Heart right ventricle (tissue), 16 donors: ENCODE data around the gene ASXL3. TPM values are rescaled to one million over a fixed set of nuclear protein-coding genes. Genes with fewer than 3 reads are reported as not detected.

Experiments
- ATAC-seq, 8 donors: fragments of 200-7000 bp; cut with Tn5 transposase; one replicate each; pipeline ENCODE4 v1.9.1; 2020; ENCODE audit warnings: mild to moderate bottlenecking in 8 of 8, moderate library complexity in 8 of 8, moderate number of reproducible peaks in 1 of 8
- DNase-seq, 2 donors: peaks; one replicate each; pipeline ENCODE4 v3.0.0-alpha.2; 2020
- H3K27ac ChIP-seq, 10 donors: fragments of 200-600 bp; sonication (generic) in 2 of 10; one replicate each; pipeline versions ENCODE4 v1.5.0 to v1.8.0; 2020 to 2022; ENCODE audit warnings: mild to moderate bottlenecking in 3 of 10
- H3K27me3 ChIP-seq, 7 donors: fragments of 200-600 bp; one replicate each; pipeline ENCODE4 v1.8.0; 2021 to 2022; ENCODE audit warnings: mild to moderate bottlenecking in 2 of 7
- H3K36me3 ChIP-seq, 9 donors: fragments of 200-600 bp; sonication (generic) in 1 of 9; one replicate each; pipeline versions ENCODE4 v1.5.0 to v1.8.0; 2020 to 2022; ENCODE audit warnings: mild to moderate bottlenecking in 2 of 9
- H3K4me1 ChIP-seq, 9 donors: fragments of 200-600 bp; sonication (generic) in 1 of 9; one replicate each; pipeline versions ENCODE4 v1.5.0 to v1.8.0; 2020 to 2022; ENCODE audit warnings: mild to moderate bottlenecking in 4 of 9
- H3K4me3 ChIP-seq, 10 donors: fragments of 200-600 bp; sonication (generic) in 2 of 10; one replicate each; pipeline versions ENCODE4 v1.5.0 to v1.8.0; 2020 to 2022; ENCODE audit warnings: mild to moderate bottlenecking in 7 of 10, moderate library complexity in 2 of 10
- H3K9me3 ChIP-seq, 11 donors: fragments of 200-600 bp in 10 of 11; sonication (generic) in 2 of 11; one replicate each; pipeline versions ENCODE4 v1.5.0 to v1.8.0; 2013 to 2022; ENCODE audit warnings: mild to moderate bottlenecking in 2 of 11, control low read depth in 1 of 11, moderate library complexity in 1 of 11
- CTCF ChIP-seq, 9 donors: fragments of 200-600 bp; sonication (generic) in 2 of 9; IDR thresholded peaks; one replicate each; pipeline versions ENCODE4 v1.5.0 to v1.8.0; 2021 to 2022; ENCODE audit warnings: antibody characterized with exemption in 9 of 9, mild to moderate bottlenecking in 5 of 9, moderate library complexity in 1 of 9
- WGBS, 2 donors: extraction: QIAGEN DNeasy Blood & Tissue Kit; methylation state at CpG; one replicate each; pipeline ENCODE4 v1.1.7; 2013; ENCODE audit warnings: inconsistent platforms in 1 of 2; 5-methylcytosine and 5-hydroxymethylcytosine counted together
- intact Hi-C, 10 donors: fragments of 100-400 bp; cut with DNase I; formaldehyde crosslinking; loops; one replicate each; pipeline versions ENCODE4 v1.11.1 to v1.14.2; 2022
- long read RNA-seq, 3 donors: library from polyadenylated mRNA; unstranded; transcript quantifications; one replicate each; pipeline ENCODE4 v2.0.0, GENCODE V29; 2020 to 2021
- polyA plus RNA-seq, 2 donors: library from polyadenylated mRNA; stranded (reverse); fragments of 200-250 nt; gene quantifications; one replicate each; pipeline ENCODE4 v1.2.3, GENCODE V29; 2013
- total RNA-seq, 10 donors: library from RNA; stranded (reverse); fragmentation: NEBNext Ultra II Directional in 3 of 10; extraction: Animal tissue kit (Norgen Biotek cat#: 25700) in 3 of 10; gene quantifications; one replicate each; pipeline versions ENCODE4 v1.2.1 to v1.2.4, GENCODE V29; 2021 to 2023
- donor health status: Arrhythmogenic right ventricular cardiomyopathy.
- donor health status: ischemic (EF 13 %, LVEDD 7.1; RV severe dilation, severe dysfunction).
- donor health status: healthy with polysubstance abuse.
- donor health status: DM: no; HTN: yes; CAD: no.
- donor health status: DM: no; HTN: no; CAD: no.
- donor health status: ischemic (EF 25% LVEDD 6.9; RV normal size, moderate dysfunction).
- donor health status: ischemic (EF 25% LVEDD 5.7; RV mildly dilated, moderate dysfunction).
- donor health status: healthy.
- donor health status: DM: yes; HTN: yes; CAD: no.
- donor health status: Ischemic cardiomyopathy.
- donor health status: ischemic (EF 35%, LVEDD 5.7; RV mildly dilated, moderate dysfunction).
- donor health status: nonischemic (EF 11% LVEDD 7.7; RV severe dilation, severe dysfunction).
- donor health status: DM: yes; HTN: yes; CAD: no.
- donor health status: PGD.
- donor health status: ischemic (EF 29% LVEDD 5.4; RV normal size, mild dysfunction).
- donor health status: nonischemic (EF 23%, LVEDD 6.1; RV moderate dilation, normal function).

The ASXL3 gene
- total RNA-seq (1 to 10 TPM; 3.0 to 8.1 (median 4.5) TPM), polyA plus RNA-seq (under 1 TPM; 0.12 to 0.88 TPM)
- long read RNA-seq, donor 1, result 0 reads
- long read RNA-seq, donor 2, partial matches to known transcripts, result 1 of 3 reads
- long read RNA-seq, donor 2, other reads (novel, unspliced or antisense), result 2 of 3 reads
- long read RNA-seq, donor 3, result 0 reads

GRCh38 chr18:33577685-33578517, at the start of gene ASXL3:
Gene ASXL3, plus strand, starts transcription at chr18:33578219. Its CDS starts 413 bp downstream, at chr18:33578632.
- intact Hi-C loops, result no loop called here
- H3K27me3 ChIP-seq, result peaks cover 0 to 36% (median 0%) of the 10 kb centered on the region in 7 donors
- peak within 1 kb of the TSS; percentile 34 to 85 (median 68) for H3K4me3 ChIP-seq
- H3K36me3 ChIP-seq, result no peaks in the 10 kb centered on the region
- 0 to 1% methylated on average over 62 to 89 of the region's 103 CpGs for WGBS, 2 donors
- H3K27ac ChIP-seq, result peak within 1 kb of the TSS; percentile 67 to 95 (median 88)
- no peaks in the 10 kb centered on the region for H3K9me3 ChIP-seq
- DNase-seq (peak; percentile 32 to 61), ATAC-seq (peak; percentile 68 to 93 (median 77))
- no peak for TF ChIP-seq CTCF (IDR thresholded peaks at IDR 0.05)
- H3K4me1 ChIP-seq, result peaks cover 0 to 19% (median 2%) of the 10 kb centered on the region in 9 donors

GRCh38 chr18:33532978-33533377, 45.0 kb upstream of the ASXL3 start:
- no peak for TF ChIP-seq CTCF (IDR thresholded peaks at IDR 0.05)
- no peak overlapping the region for H3K27ac ChIP-seq
- peaks cover 0 to 5% (median 0%) of the 10 kb centered on the region in 7 donors for H3K27me3 ChIP-seq
- 75 to 80% methylated on average over 1 of the region's 1 CpG for WGBS, 2 donors
- no peak overlapping the region for H3K4me3 ChIP-seq
- H3K4me1 ChIP-seq, result no peaks in the 10 kb centered on the region
- intact Hi-C loops, result no loop called here
- no peaks in the 10 kb centered on the region for H3K36me3 ChIP-seq
- ATAC-seq (no peak), DNase-seq (no peak)
- peaks cover 0 to 6% (median 0%) of the 10 kb centered on the region in 11 donors for H3K9me3 ChIP-seq

GRCh38 chr18:33536904-33537303, 41.1 kb upstream of the ASXL3 start:
- 68 to 71% methylated on average over 1 of the region's 1 CpG for WGBS, 2 donors
- H3K9me3 ChIP-seq, result peaks cover 0 to 8% (median 0%) of the 10 kb centered on the region in 11 donors
- no peak for DNase-seq
- no peaks in the 10 kb centered on the region for H3K27me3 ChIP-seq
- TF ChIP-seq CTCF (IDR thresholded peaks at IDR 0.05), result no peak
- ATAC-seq, result no peak
- intact Hi-C loops, result no loop called here
- no peaks in the 10 kb centered on the region for H3K36me3 ChIP-seq
- H3K4me3 ChIP-seq, result no peak overlapping the region
- H3K27ac ChIP-seq, result no peak overlapping the region
- H3K4me1 ChIP-seq, result no peaks in the 10 kb centered on the region

- ATAC-seq, result no peak
- H3K27ac ChIP-seq, result no peak overlapping the region
- no peaks in the 10 kb centered on the region for H3K27me3 ChIP-seq
- peaks cover 0 to 5% (median 0%) of the 10 kb centered on the region in 11 donors for H3K9me3 ChIP-seq
- DNase-seq, result no peak
- intact Hi-C loops, result no loop called here
- no peak overlapping the region for H3K4me3 ChIP-seq
- TF ChIP-seq CTCF (IDR thresholded peaks at IDR 0.05), result no peak
- no peaks in the 10 kb centered on the region for H3K4me1 ChIP-seq
- WGBS, 2 donors, result 83 to 91% methylated on average over 6 of the region's 6 CpGs
- H3K36me3 ChIP-seq, result no peaks in the 10 kb centered on the region
Measured at GRCh38 chr18:33538418-33539042, 39.5 kb upstream of the ASXL3 start.
